A673 (cell line): ENCODE measurements around the gene ESAM. TPM values are rescaled to one million over a fixed set of nuclear protein-coding genes. Genes with fewer than 3 reads are reported as not detected.

Experiments used
- BruUV-seq: library from RNA; stranded (reverse); fragments of 400-500 nt; replicated peaks from 2 replicates; lab custom pipeline; 2021; lab: Mats Ljungman, UMichigan
- CTCF ChIA-PET: fragments of 300-600 bp; sonication (Branson Sonifier 250); formaldehyde crosslinking; loops from one replicate; lab custom pipeline; 2022; ENCODE audit warnings: antibody characterized with exemption; lab: Charles Lee
- POLR2A ChIA-PET: fragments of 300-600 bp; sonication (Branson Sonifier 250); formaldehyde crosslinking; loops from one replicate; lab custom pipeline; 2022; ENCODE audit warnings: antibody characterized with exemption; ENCODE audit not compliant: low non-redundant PET; lab: Charles Lee
- DNase-seq: peaks from one replicate; pipeline ENCODE4 v3.0.0-alpha.2; 2015; ENCODE audit warnings: low spot score
- H3K27ac ChIP-seq: fragments of 200-600 bp; sonication (generic); 2 replicates; pipeline ENCODE4 v1.5.1; 2016; ENCODE audit warnings: mixed run types, low read depth, mild to moderate bottlenecking, mixed read lengths, antibody characterized with exemption, low read length; ENCODE audit not compliant: poor library complexity, severe bottlenecking
- H3K27me3 ChIP-seq: fragments of 200-600 bp; sonication (generic); replicated peaks from 2 replicates; pipeline ENCODE4 v1.6.1; 2017; ENCODE audit warnings: mixed run types, low read depth, mild to moderate bottlenecking, mixed read lengths, antibody characterized with exemption, low read length; ENCODE audit not compliant: insufficient read depth, poor library complexity
- H3K36me3 ChIP-seq: fragments of 200-600 bp; sonication (generic); 2 replicates; pipeline ENCODE4 v1.6.1; 2016; ENCODE audit warnings: mixed run types, mild to moderate bottlenecking, mixed read lengths, antibody characterized with exemption, low read length; ENCODE audit not compliant: insufficient read depth, poor library complexity, severe bottlenecking
- H3K4me1 ChIP-seq: fragments of 200-600 bp; sonication (generic); 2 replicates; pipeline ENCODE4 v1.6.1; 2017; ENCODE audit warnings: mixed run types, mild to moderate bottlenecking, mixed read lengths, antibody characterized with exemption, low read length; ENCODE audit not compliant: insufficient read depth, poor library complexity, severe bottlenecking
- H3K4me3 ChIP-seq: fragments of 200-600 bp; sonication (generic); 2 replicates; pipeline ENCODE4 v1.5.1; 2016; ENCODE audit warnings: low read depth, mixed run types, mild to moderate bottlenecking, mixed read lengths, low read length; ENCODE audit not compliant: poor library complexity, severe bottlenecking
- H3K9me3 ChIP-seq: fragments of 200-600 bp; sonication (generic); 2 replicates; pipeline ENCODE4 v1.6.1; 2016; ENCODE audit warnings: mixed run types, low read depth, mild to moderate bottlenecking, mixed read lengths, antibody characterized with exemption, low read length; ENCODE audit not compliant: poor library complexity, severe bottlenecking
- EZH2 ChIP-seq: fragments of 200-600 bp; sonication (generic); IDR thresholded peaks from 2 replicates; pipeline ENCODE4 v1.6.1; 2017; ENCODE audit warnings: borderline replicate concordance, low read depth, mild to moderate bottlenecking, mixed read lengths, antibody characterized with exemption, low read length; ENCODE audit not compliant: poor library complexity, severe bottlenecking
- intact Hi-C: fragments of 100-400 bp; cut with micrococcal nuclease; formaldehyde crosslinking; loops from one replicate; pipeline ENCODE4 v1.10.0; 2022; ENCODE audit not compliant: unreplicated experiment
- total RNA-seq: library from RNA; stranded (reverse); gene quantifications from 2 replicates; pipeline ENCODE4 v1.2.3, GENCODE V29; 2021
- TF ChIP-seq, protein P1 (sequence below): fragments of 300-800, 200-600 bp; sonication (generic); conservative IDR thresholded peaks from 2 replicates; pipeline ENCODE4 v1.5.1; 2017; ENCODE audit warnings: low read depth, mild to moderate bottlenecking, antibody characterized with exemption, low read length, moderate library complexity, mixed read lengths

The ESAM gene
- total RNA-seq, 1 experiment from 2014 or later: 1.5 TPM

DNA sequence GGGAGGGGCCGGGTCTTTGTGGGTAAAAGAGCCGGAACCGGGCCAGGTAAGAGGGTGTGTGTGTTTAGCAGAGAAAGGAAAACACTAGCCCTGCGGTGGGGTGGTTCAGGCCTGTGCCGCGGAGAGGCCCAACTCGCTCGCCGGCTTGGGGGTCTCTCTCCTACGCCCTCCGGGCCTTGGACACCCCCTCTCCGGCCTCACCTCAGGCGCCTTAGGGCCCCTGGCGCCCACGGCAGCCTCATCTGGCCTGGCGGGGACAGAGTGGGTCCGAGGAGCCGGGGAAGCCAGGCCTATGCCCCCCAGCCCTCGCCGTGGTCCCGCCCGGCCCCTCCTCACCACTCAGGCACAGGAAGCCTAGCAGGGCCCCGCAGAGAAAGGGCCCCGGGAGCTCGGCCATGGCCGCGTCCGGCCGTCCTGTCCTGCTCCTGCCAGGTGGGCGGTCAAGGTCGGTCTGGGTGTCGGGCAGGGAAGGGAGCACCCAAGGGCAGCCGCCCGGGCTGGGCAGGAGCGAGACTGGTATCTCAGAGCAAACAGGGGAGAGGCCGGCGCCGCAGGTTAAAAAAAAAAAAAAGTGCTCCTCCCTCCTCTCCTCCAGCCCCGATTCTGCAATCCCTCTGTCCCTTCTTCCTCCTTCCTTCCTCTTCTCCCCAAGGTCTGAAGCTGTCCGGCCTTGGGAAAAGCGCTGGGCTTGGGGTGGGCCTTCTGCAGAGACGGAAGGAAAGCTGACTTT is 10.2 kb downstream of the ESAM start, which contains the start of gene VSIG2:
Gene VSIG2, minus strand, starts transcription at position 515 of the 730 bp plus-strand sequence. Its CDS starts 118 bp downstream, at position 397.
- no peaks in the 10 kb centered on the region for H3K4me1 ChIP-seq
- intact Hi-C loops: no loop called here
- ChIA-PET CTCF (interaction anchor here (0.5 to 1.4 kb wide), 3 partner anchors 11 to 83 kb away, joined by 5 to 8 read pairs (median 5); no protein-coding TSS in a partner anchor), POLR2A (interaction anchor here (1.1 kb wide), 1 partner anchor 51 kb away, joined by 3 read pairs; no protein-coding TSS in a partner anchor)
- TF ChIP-seq, protein P1, sequence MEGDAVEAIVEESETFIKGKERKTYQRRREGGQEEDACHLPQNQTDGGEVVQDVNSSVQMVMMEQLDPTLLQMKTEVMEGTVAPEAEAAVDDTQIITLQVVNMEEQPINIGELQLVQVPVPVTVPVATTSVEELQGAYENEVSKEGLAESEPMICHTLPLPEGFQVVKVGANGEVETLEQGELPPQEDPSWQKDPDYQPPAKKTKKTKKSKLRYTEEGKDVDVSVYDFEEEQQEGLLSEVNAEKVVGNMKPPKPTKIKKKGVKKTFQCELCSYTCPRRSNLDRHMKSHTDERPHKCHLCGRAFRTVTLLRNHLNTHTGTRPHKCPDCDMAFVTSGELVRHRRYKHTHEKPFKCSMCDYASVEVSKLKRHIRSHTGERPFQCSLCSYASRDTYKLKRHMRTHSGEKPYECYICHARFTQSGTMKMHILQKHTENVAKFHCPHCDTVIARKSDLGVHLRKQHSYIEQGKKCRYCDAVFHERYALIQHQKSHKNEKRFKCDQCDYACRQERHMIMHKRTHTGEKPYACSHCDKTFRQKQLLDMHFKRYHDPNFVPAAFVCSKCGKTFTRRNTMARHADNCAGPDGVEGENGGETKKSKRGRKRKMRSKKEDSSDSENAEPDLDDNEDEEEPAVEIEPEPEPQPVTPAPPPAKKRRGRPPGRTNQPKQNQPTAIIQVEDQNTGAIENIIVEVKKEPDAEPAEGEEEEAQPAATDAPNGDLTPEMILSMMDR: no peak
- no peak for TF ChIP-seq EZH2
- H3K27me3 ChIP-seq: no peaks in the 10 kb centered on the region
- H3K4me3 ChIP-seq: no peak within 1 kb of the TSS
- BruUV-seq: no TSS peak
- no peak within 1 kb of the TSS for H3K27ac ChIP-seq
- H3K36me3 ChIP-seq: no peaks in the 10 kb centered on the region
- no peaks in the 10 kb centered on the region for H3K9me3 ChIP-seq
- DNase-seq: no peak

DNA sequence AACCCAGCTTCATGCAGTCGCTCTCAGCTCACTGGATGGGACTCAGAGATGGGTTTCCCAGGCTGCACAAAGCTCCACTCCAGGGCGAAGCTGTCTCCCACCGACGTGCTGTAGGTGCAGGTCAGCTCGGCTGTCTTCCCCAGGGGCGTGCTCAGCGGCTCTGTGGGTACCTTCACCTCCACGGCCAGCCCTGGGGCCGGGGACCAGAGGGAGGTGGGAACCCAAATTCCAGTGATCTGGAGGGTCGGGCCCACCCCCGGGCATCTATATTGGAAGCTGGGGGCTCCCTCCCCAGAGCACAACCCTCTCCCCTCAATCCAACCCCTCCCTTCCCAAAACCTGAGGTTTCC is 10.7 kb downstream of the ESAM start:
- Histone ChIP-seq H3K27ac (no peak overlapping the region), H3K9me3 (no peaks in the 10 kb centered on the region), H3K27me3 (no peaks in the 10 kb centered on the region), H3K36me3 (no peaks in the 10 kb centered on the region), H3K4me3 (no peak overlapping the region), H3K4me1 (peaks cover under 1% of the 10 kb centered on the region)
- no peak for TF ChIP-seq EZH2
- TF ChIP-seq, protein P1: no peak
- DNase-seq: no peak
- CTCF ChIA-PET: no interaction called here
- POLR2A ChIA-PET: no interaction called here
- BruUV-seq: no TSS peak
- intact Hi-C loops: no loop called here

DNA sequence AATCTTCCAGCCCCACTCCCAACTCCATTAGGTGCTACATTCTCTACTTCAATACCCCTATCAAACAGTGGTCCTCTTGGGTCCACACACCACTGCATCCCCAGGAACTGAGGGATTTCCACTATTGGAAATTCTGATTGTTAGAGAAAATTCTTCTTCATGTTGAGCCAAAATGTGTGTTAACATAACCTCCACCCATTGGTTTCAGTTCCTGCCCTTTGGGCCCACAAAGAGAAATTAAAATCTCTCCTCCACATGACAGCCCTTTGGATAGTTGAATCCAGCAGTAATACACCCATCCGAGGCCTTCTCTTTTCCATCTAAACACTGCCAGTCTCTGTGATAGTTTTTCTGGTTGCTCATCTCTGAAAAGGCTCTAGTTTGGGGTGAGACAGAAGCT is 12.2 kb downstream of the ESAM start:
- Histone ChIP-seq H3K4me3 (no peak overlapping the region), H3K27ac (no peak overlapping the region), H3K36me3 (no peaks in the 10 kb centered on the region), H3K9me3 (no peaks in the 10 kb centered on the region), H3K27me3 (no peaks in the 10 kb centered on the region), H3K4me1 (peaks cover 11% of the 10 kb centered on the region)
- TF ChIP-seq, protein P1: no peak
- no peak for TF ChIP-seq EZH2
- CTCF ChIA-PET: no interaction called here
- POLR2A ChIA-PET: no interaction called here
- no peak for DNase-seq
- BruUV-seq: no TSS peak
- intact Hi-C loops: no loop called here
